ENCODE data around the gene CRY1.
"Not testable (repeated sequence)": the region's sequence is repeated elsewhere in the genome, so short reads cannot be mapped to it uniquely, and the experiment has no call there.

The CRY1 gene

DNA sequence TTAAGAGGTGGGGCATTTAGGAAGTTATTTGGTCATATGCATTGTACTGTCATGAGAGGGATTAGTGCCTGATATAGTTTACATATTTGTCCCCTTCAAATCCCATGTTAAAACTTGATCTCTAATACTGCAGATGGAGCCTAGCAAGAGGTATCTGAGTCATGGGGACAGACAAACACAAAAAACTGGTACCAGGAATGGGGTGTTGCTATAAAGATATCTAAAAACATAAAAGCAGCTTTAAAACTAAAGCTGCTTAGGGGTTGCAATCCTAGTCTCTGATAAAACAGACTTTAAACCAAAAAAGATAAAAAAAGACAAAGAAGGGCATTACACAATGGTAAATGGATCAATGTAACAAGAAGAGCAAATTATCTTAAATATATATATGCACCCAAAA is 11.6 kb downstream of the CRY1 start:
- in situ Hi-C loops (cut with HindIII; ENCODE audit: low sequenced_read_pairs) = no loop called here
- H3K4me3 ChIP-seq (ENCODE audit: low read depth, low read length) = no peak overlapping the region
- DNase-seq (ENCODE audit: low read depth, low spot score) = no peak
- TF ChIP-seq, protein P1, sequence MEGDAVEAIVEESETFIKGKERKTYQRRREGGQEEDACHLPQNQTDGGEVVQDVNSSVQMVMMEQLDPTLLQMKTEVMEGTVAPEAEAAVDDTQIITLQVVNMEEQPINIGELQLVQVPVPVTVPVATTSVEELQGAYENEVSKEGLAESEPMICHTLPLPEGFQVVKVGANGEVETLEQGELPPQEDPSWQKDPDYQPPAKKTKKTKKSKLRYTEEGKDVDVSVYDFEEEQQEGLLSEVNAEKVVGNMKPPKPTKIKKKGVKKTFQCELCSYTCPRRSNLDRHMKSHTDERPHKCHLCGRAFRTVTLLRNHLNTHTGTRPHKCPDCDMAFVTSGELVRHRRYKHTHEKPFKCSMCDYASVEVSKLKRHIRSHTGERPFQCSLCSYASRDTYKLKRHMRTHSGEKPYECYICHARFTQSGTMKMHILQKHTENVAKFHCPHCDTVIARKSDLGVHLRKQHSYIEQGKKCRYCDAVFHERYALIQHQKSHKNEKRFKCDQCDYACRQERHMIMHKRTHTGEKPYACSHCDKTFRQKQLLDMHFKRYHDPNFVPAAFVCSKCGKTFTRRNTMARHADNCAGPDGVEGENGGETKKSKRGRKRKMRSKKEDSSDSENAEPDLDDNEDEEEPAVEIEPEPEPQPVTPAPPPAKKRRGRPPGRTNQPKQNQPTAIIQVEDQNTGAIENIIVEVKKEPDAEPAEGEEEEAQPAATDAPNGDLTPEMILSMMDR (IDR thresholded peaks at IDR 0.05; ENCODE audit: low read depth, low read length) = no peak

DNA sequence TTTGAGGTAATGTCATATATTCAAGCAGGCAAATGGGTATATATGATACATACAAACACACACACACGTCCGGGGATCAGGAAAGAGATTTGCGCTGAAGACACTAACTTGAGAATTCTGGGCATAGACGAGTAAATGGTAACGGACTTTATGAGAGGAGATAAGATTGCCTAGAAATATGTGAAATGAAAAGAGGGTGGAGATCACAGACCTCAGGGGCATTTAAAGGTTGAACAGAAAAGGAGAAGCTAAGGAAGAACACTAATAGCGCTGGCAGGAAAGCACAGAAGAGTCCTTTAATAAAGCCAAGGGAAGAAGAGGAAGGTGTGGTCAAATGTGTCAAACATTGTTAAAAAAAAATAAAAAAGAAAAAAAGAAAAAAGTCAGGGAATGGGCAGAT is 13.1 kb downstream of the CRY1 start:
- H3K4me3 ChIP-seq (ENCODE audit: low read depth, low read length) = no peak overlapping the region
- TF ChIP-seq, protein P1 (IDR thresholded peaks at IDR 0.05; ENCODE audit: low read depth, low read length) = no peak
- DNase-seq (ENCODE audit: low read depth, low spot score) = no peak
- in situ Hi-C loops (cut with HindIII; ENCODE audit: low sequenced_read_pairs) = no loop called here

DNA sequence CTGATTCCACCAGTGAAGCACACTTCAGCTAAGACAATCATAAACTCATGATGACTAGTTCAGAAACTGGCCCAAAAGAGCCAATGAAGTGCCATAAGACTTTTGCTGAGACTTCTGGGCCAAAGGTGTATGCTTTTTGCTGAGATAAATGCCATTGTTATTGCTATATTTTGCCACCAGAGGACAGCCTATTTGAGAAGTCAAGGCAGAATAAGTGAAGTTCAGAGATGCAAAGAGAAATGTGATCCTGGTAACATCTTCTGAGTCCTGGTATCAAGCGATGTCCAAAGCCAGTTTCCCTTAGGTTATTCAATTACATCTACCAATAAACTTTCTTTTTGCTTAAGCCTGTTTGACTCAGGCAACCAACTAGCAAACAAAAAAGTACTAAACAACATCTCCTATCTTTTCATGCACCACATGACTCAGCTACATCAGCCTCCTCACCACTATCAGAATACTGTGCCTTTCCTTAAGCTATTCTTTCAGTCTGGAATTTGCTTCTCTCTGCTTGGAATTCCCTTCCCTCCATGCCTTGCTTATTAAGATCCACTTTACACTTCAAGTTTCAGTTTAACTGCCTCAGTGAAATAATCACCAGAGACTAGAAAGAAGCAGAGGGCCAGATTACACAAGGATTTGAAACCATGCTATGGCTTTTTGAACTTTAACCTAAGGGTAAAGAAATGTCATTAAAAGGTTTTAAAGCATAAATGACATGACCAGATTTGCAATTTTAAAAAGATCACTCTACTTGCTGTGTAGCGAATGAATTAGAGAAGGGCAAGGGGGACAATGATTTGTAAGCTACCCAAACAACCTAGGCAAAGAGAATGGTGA is 14.0 kb downstream of the CRY1 start:
- TF ChIP-seq, protein P1 (IDR thresholded peaks at IDR 0.05; ENCODE audit: low read depth, low read length) = peak; percentile 61
- no peak overlapping the region for H3K4me3 ChIP-seq (ENCODE audit: low read depth, low read length)
- peak; percentile 46 for DNase-seq (ENCODE audit: low read depth, low spot score)
- in situ Hi-C loops (cut with HindIII; ENCODE audit: low sequenced_read_pairs) = no loop called here

DNA sequence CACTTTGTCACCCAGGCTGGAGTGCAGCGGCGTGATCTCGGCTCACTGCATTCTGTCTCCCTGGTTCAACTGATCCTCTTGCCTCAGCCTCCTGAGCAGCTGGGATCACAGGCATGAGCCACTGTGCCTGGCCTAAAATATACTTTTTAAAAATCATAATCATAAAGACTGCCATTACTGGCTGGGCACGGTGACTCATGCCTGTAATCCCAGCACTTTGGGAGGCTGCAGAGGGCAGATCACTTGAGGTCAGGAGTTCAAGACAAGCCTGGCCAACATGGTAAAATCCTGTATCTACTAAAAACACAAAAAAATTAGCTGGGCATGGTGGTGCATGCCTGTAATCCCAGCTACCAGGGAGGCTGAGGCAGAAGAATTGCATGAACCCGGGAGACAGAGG is 20.1 kb downstream of the CRY1 start:
- in situ Hi-C loops (cut with HindIII; ENCODE audit: low sequenced_read_pairs); DNase-seq (ENCODE audit: low read depth, low spot score); H3K4me3 ChIP-seq (ENCODE audit: low read depth, low read length): not testable (repeated sequence)

DNA sequence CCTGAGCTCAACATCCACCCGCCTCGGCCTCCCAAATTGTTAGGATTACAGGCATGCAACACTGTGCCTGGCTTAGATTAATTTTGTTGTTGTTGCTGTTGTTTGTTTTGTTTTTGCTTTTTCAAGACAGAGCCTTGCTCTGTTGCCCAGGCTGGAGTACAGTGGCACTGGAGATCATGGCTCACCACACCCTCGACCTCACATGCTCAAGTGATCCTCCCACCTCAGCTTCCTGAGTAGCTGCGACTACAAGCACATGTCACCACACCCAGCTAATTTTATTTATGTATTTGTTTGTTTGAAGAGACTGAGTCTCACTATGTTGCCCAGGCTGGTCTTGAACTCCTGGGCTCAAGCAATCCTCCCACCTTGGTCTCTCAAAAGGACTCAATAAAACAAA is 26.7 kb downstream of the CRY1 start:
- DNase-seq (ENCODE audit: low read depth, low spot score) = no peak
- H3K4me3 ChIP-seq (ENCODE audit: low read depth, low read length) = no peak overlapping the region
- TF ChIP-seq, protein P1 (IDR thresholded peaks at IDR 0.05; ENCODE audit: low read depth, low read length) = no peak
- in situ Hi-C loops (cut with HindIII; ENCODE audit: low sequenced_read_pairs) = no loop called here

DNA sequence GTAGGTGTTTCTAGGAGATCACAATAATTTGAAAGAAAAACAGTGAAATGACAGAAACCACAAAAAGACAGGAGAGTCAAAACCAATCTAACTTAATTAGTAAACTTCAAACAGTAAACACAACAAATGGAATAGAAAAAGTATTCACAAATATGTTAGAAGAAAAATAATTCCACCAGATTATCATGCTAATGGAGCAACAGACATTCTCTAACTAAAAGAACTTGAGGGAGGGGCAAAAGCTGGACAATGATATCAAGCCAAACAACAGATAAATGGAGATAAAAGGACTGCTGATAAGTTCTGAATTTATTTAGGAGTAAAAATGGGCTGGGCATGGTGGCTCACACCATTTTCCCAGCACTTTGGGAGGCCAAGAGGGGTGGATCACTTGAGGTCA is 28.7 kb downstream of the CRY1 start:
- TF ChIP-seq, protein P1 (IDR thresholded peaks at IDR 0.05; ENCODE audit: low read depth, low read length) = no peak
- no peak for DNase-seq (ENCODE audit: low read depth, low spot score)
- no peak overlapping the region for H3K4me3 ChIP-seq (ENCODE audit: low read depth, low read length)
- in situ Hi-C loops (cut with HindIII; ENCODE audit: low sequenced_read_pairs) = no loop called here

DNA sequence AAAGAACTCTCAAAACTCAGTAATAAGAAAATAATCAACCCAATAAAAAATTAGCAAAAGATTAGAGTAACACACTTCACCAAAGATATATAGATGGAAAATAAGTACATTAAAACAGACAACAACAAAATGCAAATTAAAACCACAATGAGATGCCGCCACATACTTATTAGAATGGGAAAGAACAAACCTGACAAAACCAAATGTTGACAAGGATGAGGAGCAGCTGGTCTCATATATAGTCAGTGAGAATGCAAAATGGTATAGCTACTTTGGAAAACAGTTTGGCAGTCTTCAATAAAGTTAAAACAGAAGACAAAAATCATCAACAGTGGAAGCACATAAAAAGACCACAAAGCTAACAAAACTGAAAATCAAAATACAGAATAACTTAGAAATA is 29.1 kb downstream of the CRY1 start:
- TF ChIP-seq, protein P1 (IDR thresholded peaks at IDR 0.05; ENCODE audit: low read depth, low read length) = no peak
- no peak for DNase-seq (ENCODE audit: low read depth, low spot score)
- in situ Hi-C loops (cut with HindIII; ENCODE audit: low sequenced_read_pairs) = no loop called here
- no peak overlapping the region for H3K4me3 ChIP-seq (ENCODE audit: low read depth, low read length)
